Measurements from ENCODE around the gene AGRP.

DNA sequence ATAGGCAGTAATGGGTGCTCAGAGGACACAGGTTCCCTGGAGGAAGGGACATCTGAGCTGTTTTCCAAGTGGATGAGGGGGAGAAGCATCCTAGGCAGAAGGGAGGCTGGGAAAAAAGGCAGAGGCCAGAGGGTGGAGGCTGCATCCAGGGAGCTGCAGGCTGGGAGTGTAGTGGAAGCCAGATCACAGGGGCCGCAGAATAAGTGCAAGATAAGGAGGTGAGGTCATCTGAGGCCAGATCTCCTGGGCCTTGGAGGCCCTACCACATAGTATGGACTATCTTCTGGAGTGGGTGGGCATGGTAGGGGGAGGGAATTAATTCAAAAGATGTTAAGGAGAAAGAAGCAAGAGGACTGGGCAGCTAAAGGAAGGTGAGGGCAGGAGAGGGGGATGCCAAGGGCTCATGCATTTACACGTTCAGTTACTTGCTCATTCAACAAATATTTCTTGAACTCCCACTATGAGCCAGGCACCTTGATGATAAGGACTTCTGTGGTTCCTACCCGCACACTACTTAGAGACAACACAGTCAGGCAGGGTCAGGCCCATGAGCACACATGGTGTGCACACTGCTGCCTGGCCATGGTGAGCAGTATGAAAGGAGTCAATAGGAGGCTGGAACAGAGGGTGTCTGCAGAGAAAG is 42.9 kb upstream of the AGRP start:
- TF ChIP-seq CTCF (IDR thresholded peaks at IDR 0.05; ENCODE audit: insufficient read depth, low read length), result no peak
- no peak for TF ChIP-seq POLR2AphosphoS5 (IDR thresholded peaks at IDR 0.05; ENCODE audit: low read depth)
- TF ChIP-seq, protein P1, sequence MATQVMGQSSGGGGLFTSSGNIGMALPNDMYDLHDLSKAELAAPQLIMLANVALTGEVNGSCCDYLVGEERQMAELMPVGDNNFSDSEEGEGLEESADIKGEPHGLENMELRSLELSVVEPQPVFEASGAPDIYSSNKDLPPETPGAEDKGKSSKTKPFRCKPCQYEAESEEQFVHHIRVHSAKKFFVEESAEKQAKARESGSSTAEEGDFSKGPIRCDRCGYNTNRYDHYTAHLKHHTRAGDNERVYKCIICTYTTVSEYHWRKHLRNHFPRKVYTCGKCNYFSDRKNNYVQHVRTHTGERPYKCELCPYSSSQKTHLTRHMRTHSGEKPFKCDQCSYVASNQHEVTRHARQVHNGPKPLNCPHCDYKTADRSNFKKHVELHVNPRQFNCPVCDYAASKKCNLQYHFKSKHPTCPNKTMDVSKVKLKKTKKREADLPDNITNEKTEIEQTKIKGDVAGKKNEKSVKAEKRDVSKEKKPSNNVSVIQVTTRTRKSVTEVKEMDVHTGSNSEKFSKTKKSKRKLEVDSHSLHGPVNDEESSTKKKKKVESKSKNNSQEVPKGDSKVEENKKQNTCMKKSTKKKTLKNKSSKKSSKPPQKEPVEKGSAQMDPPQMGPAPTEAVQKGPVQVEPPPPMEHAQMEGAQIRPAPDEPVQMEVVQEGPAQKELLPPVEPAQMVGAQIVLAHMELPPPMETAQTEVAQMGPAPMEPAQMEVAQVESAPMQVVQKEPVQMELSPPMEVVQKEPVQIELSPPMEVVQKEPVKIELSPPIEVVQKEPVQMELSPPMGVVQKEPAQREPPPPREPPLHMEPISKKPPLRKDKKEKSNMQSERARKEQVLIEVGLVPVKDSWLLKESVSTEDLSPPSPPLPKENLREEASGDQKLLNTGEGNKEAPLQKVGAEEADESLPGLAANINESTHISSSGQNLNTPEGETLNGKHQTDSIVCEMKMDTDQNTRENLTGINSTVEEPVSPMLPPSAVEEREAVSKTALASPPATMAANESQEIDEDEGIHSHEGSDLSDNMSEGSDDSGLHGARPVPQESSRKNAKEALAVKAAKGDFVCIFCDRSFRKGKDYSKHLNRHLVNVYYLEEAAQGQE (IDR thresholded peaks at IDR 0.05; ENCODE audit: insufficient replicate concordance, low read depth), result no peak
